Measurements from ENCODE around the gene KRTAP10-12. TPM values are rescaled to one million over a fixed set of nuclear protein-coding genes. Genes with fewer than 3 reads are reported as not detected.

Gene KRTAP10-12
- total RNA-seq, 1 experiment from 2014 or later = not detected

DNA sequence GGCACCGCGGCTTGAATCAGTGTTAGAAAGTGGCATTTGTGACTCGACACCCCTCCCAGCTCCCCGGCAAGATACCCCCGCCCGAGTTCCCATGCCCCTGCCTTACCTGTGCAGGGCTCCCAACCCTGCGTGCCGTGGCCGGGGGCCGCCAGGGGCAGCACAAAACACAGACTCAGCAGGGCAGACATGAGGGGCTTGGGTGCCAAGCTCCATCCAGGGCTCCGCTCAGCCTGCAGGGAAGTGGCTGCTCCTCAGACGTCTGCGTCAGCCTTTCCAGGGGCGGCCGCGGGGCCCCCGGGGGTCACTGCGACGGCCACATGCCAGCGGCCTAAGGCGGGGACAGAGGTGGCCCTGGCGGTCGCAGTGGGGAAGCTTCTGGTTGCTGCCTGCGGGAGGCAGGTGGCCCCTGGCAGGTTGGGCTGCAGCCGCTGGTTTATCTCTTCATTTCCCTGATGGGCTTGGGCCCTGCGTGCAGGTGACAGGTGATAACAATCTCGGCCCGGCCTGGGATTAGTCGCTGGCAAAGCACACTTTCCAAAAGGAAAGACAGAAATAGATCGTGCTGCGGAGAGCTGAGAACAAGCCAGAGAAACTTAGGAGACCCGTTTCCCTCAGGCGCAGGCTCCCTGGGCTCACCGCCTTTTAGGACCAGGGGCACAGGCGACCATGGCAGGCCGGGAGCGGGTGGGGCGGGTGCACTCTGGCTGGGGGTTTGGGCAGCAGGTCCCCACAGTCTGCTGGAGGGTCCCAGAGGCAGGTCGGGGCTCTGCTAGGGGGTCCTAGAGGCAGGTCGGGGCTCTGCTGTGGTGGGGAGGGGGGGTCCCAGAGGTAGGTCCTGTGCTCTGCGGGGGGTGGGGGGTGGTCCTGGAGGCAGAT, 14.6 kb downstream of the KRTAP10-12 start, which contains the start of gene TSPEAR:
Gene TSPEAR, minus strand, starts transcription at position 246 of the 876 bp plus-strand sequence. Its CDS starts 58 bp downstream, at position 188.
- intact Hi-C loops (cut with micrococcal nuclease) = no loop called here
- no TSS peak for BruUV-seq (replicated peaks)
- POLR2A ChIA-PET = interaction anchor here (1.1 to 2.4 kb wide), 2 partner anchors 9 to 16 kb away, joined by 4 to 7 read pairs; no protein-coding TSS in a partner anchor
- peaks cover 78% of the 10 kb centered on the region for H3K27me3 Mint-ChIP-seq (ENCODE audit: insufficient read depth, unreplicated experiment)
- CTCF ChIA-PET = interaction anchor here (1.2 to 1.9 kb wide), 2 partner anchors 31 to 43 kb away, joined by 3 to 5 read pairs; no protein-coding TSS in a partner anchor
- H3K27ac Mint-ChIP-seq (ENCODE audit: low read depth, unreplicated experiment) = no peak within 1 kb of the TSS
- no peaks in the 10 kb centered on the region for H3K36me3 Mint-ChIP-seq (ENCODE audit: insufficient read depth, unreplicated experiment)
- no peak for TF ChIP-seq CTCF (IDR thresholded peaks at IDR 0.05; ENCODE audit: unreplicated experiment)
- no peaks in the 10 kb centered on the region for H3K4me1 Mint-ChIP-seq (ENCODE audit: insufficient read depth, unreplicated experiment)
- no peak within 1 kb of the TSS for H3K4me3 Mint-ChIP-seq (ENCODE audit: unreplicated experiment)
- DNase-seq (ENCODE audit: unreplicated experiment) = no peak
- H3K9me3 Mint-ChIP-seq (ENCODE audit: unreplicated experiment) = no peaks in the 10 kb centered on the region

DNA sequence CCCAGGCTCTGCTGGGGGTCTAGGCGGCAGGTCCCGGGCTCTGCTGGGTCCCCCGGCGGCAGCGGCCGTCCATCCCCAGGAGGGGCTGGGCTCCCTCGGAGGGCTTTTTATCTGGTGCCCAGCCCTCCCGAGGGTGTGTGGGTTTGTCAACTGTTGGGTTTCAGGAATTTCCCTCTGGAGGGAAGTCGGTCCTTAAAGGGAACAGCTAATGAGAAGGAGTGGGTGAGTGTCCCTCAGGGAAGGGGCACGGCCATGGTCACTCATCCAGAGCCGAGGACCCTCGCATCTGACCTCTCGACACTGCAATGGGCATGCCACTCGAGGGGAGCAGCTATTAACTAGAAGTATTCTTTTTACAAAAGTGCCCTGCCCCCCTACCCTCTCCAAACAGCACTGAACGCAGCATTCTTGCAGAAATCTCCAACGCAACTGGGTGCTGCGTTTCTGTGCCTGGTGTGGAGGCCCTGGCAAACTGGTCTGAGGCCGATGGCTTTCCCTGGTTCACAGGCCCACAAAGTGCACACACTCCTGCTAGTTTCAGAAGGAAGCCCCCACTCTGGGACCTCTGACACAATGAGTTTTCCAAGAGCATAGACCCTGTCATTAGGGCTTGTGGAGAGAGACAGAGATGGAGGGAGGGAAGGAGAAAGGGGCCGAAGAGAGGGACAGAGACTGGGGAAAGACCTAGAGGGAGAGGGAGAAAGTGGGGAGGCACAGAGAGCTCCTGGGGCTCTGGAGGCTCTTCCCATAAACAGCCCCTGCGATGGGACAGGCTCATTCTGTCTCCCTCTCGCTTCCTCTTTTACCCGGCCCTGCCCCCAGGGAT, 15.4 kb downstream of the KRTAP10-12 start:
- intact Hi-C loops (cut with micrococcal nuclease) = no loop called here
- no TSS peak for BruUV-seq (replicated peaks)
- Mint-ChIP-seq H3K27me3 (ENCODE audit: insufficient read depth, unreplicated experiment) (peaks cover 77% of the 10 kb centered on the region), H3K4me3 (ENCODE audit: unreplicated experiment) (no peak overlapping the region), H3K4me1 (ENCODE audit: insufficient read depth, unreplicated experiment) (no peaks in the 10 kb centered on the region), H3K36me3 (ENCODE audit: insufficient read depth, unreplicated experiment) (no peaks in the 10 kb centered on the region), H3K9me3 (ENCODE audit: unreplicated experiment) (no peaks in the 10 kb centered on the region), H3K27ac (ENCODE audit: low read depth, unreplicated experiment) (no peak overlapping the region)
- ChIA-PET POLR2A (interaction anchor here (2.4 kb wide), 1 partner anchor 8 kb away, joined by 7 read pairs; no protein-coding TSS in a partner anchor), CTCF (interaction anchor here (0.6 to 1.2 kb wide), 2 partner anchors 30 to 47 kb away, joined by 3 to 6 read pairs; no protein-coding TSS in a partner anchor)
- DNase-seq (ENCODE audit: unreplicated experiment) = no peak
- no peak for TF ChIP-seq CTCF (IDR thresholded peaks at IDR 0.05; ENCODE audit: unreplicated experiment)

DNA sequence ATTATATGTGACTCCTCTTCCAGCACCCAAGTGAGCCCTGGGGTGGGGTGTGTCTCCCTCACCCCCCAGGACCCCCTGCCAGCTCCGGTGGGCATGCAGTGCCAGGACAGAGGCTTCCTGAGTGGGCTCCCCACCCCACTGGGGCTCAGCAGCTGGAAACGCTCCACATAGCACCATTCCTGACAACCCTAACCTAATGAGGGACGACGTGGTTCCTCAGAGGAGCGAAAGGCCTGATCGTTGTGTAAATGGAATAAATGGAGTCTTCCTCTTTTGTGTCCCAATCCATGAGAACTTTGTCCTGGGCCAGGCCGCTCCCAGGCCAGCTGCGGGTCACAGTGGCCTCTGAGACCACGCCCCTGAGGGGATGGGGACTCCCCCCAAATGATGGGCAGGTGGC, 16.2 kb downstream of the KRTAP10-12 start:
- no peak for DNase-seq (ENCODE audit: unreplicated experiment)
- TF ChIP-seq CTCF (IDR thresholded peaks at IDR 0.05; ENCODE audit: unreplicated experiment) = no peak
- Mint-ChIP-seq H3K4me1 (ENCODE audit: insufficient read depth, unreplicated experiment) (no peaks in the 10 kb centered on the region), H3K4me3 (ENCODE audit: unreplicated experiment) (no peak overlapping the region), H3K9me3 (ENCODE audit: unreplicated experiment) (no peaks in the 10 kb centered on the region), H3K36me3 (ENCODE audit: insufficient read depth, unreplicated experiment) (no peaks in the 10 kb centered on the region), H3K27ac (ENCODE audit: low read depth, unreplicated experiment) (no peak overlapping the region), H3K27me3 (ENCODE audit: insufficient read depth, unreplicated experiment) (peaks cover 73% of the 10 kb centered on the region)
- ChIA-PET CTCF (interaction anchor here (1.2 kb wide), 1 partner anchor 29 kb away, joined by 6 read pairs; no protein-coding TSS in a partner anchor), POLR2A (no interaction called here)
- no TSS peak for BruUV-seq (replicated peaks)
- intact Hi-C loops (cut with micrococcal nuclease) = no loop called here

- POLR2A ChIA-PET = no interaction called here
- intact Hi-C loops (cut with micrococcal nuclease) = no loop called here
- no peak overlapping the region for H3K4me3 Mint-ChIP-seq (ENCODE audit: unreplicated experiment)
- DNase-seq (ENCODE audit: unreplicated experiment) = no peak
- no TSS peak for BruUV-seq (replicated peaks)
- no peak overlapping the region for H3K27ac Mint-ChIP-seq (ENCODE audit: low read depth, unreplicated experiment)
- H3K9me3 Mint-ChIP-seq (ENCODE audit: unreplicated experiment) = no peaks in the 10 kb centered on the region
- H3K36me3 Mint-ChIP-seq (ENCODE audit: insufficient read depth, unreplicated experiment) = no peaks in the 10 kb centered on the region
- CTCF ChIA-PET = interaction anchor here (1.2 kb wide), 1 partner anchor 29 kb away, joined by 6 read pairs; no protein-coding TSS in a partner anchor
- H3K4me1 Mint-ChIP-seq (ENCODE audit: insufficient read depth, unreplicated experiment) = no peaks in the 10 kb centered on the region
- peaks cover 73% of the 10 kb centered on the region for H3K27me3 Mint-ChIP-seq (ENCODE audit: insufficient read depth, unreplicated experiment)
- TF ChIP-seq CTCF (IDR thresholded peaks at IDR 0.05; ENCODE audit: unreplicated experiment) = no peak
Observed at GRCh38 chr21:44713846-44714245, 16.9 kb downstream of the KRTAP10-12 start.

All from MCF 10A (cell line).